ENCODE results near the gene PRSS48.
"Not testable (repeated sequence)": the region's sequence is repeated elsewhere in the genome, so short reads cannot be mapped to it uniquely, and the experiment has no call there.

The PRSS48 gene

GRCh38 chr4:151228189-151229119, 48.5 kb upstream of the PRSS48 start:
- Histone ChIP-seq H3F3A (ENCODE audit: insufficient read depth, low read length) (no peaks in the 10 kb centered on the region), H3K36me3 (replicated peaks; ENCODE audit: insufficient read depth, low read length) (no peaks in the 10 kb centered on the region), H3K9me3 (replicated peaks; ENCODE audit: insufficient read depth, low read length) (no peaks in the 10 kb centered on the region), H4K20me1 (ENCODE audit: insufficient read depth, low read length) (no peaks in the 10 kb centered on the region), H3K79me2 (ENCODE audit: low read length) (no peaks in the 10 kb centered on the region), H3K27me3 (replicated peaks; ENCODE audit: insufficient read depth, low read length) (no peaks in the 10 kb centered on the region), H2AFZ (ENCODE audit: low read length) (no peak overlapping the region), H3K27ac (ENCODE audit: low read length) (no peak overlapping the region), H3K4me3 (ENCODE audit: low read length) (no peak overlapping the region), H3K9ac (ENCODE audit: low read length) (no peak overlapping the region), H3K4me1 (ENCODE audit: low read length) (no peaks in the 10 kb centered on the region), H3K4me2 (ENCODE audit: low read depth, low read length) (no peak overlapping the region), H3K9me2 (replicated peaks; ENCODE audit: insufficient read depth, low read length) (no peaks in the 10 kb centered on the region)
- TF ChIP-seq CTCF (IDR thresholded peaks at IDR 0.05; ENCODE audit: low read length) (no peak), EZH2 (optimal IDR thresholded peaks at IDR 0.05; ENCODE audit: low read depth, low read length) (no peak), EZH2phosphoT487 (IDR thresholded peaks at IDR 0.05; ENCODE audit: low read length) (no peak)
- no peak for DNase-seq

DNA sequence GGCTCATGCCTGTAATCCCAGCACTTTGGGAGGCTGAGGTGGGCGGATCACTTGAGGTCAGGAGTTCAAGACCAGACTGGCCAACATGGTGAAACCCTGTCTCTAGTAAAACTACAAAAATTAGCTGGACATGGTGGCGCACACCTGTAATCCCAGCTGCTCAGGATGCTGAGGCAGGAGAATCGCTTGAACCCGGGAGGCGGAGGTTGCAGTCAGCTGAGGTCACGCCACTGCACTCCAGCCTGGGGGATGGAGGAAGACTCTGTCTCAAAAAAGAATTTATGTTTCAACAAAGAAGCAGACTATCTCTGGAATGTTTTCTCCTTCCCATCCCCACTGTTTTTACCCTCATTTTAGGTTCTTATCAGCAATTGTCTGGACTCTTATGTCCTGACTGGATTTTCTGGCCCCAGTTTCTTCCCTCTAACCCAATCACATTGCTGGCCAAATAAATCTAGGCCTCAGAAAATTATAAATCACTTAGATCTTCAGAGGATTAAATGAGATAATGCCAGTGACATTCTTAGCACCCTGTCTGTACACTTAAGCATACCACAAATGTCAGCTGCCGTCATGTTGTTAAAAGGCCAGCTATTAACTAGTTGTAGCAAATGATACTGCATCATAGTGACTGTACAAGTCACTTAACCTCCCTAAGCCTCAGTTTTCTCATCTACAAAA, 44.9 kb upstream of the PRSS48 start:
- H3K9me2 ChIP-seq (replicated peaks; ENCODE audit: insufficient read depth, low read length), result no peaks in the 10 kb centered on the region
- no peaks in the 10 kb centered on the region for H3K9me3 ChIP-seq (replicated peaks; ENCODE audit: insufficient read depth, low read length)
- no peak overlapping the region for H3K27ac ChIP-seq (ENCODE audit: low read length)
- H3K4me3 ChIP-seq (ENCODE audit: low read length), result no peak overlapping the region
- no peaks in the 10 kb centered on the region for H3K79me2 ChIP-seq (ENCODE audit: low read length)
- no peak overlapping the region for H3K4me2 ChIP-seq (ENCODE audit: low read depth, low read length)
- H3K4me1 ChIP-seq (ENCODE audit: low read length), result no peaks in the 10 kb centered on the region
- no peak overlapping the region for H2AFZ ChIP-seq (ENCODE audit: low read length)
- no peaks in the 10 kb centered on the region for H3K27me3 ChIP-seq (replicated peaks; ENCODE audit: insufficient read depth, low read length)
- no peak overlapping the region for H3K9ac ChIP-seq (ENCODE audit: low read length)
- H3K36me3 ChIP-seq (replicated peaks; ENCODE audit: insufficient read depth, low read length), result no peaks in the 10 kb centered on the region
- DNase-seq, result no peak
- H3F3A ChIP-seq (ENCODE audit: insufficient read depth, low read length), result no peaks in the 10 kb centered on the region
- TF ChIP-seq EZH2phosphoT487 (IDR thresholded peaks at IDR 0.05; ENCODE audit: low read length) (no peak), EZH2 (optimal IDR thresholded peaks at IDR 0.05; ENCODE audit: low read depth, low read length) (no peak), CTCF (IDR thresholded peaks at IDR 0.05; ENCODE audit: low read length) (no peak)
- H4K20me1 ChIP-seq (ENCODE audit: insufficient read depth, low read length), result no peaks in the 10 kb centered on the region

GRCh38 chr4:151233600-151233999, 43.4 kb upstream of the PRSS48 start:
- Histone ChIP-seq H3K27ac (ENCODE audit: low read length) (no peak overlapping the region), H3K9me2 (replicated peaks; ENCODE audit: insufficient read depth, low read length) (no peaks in the 10 kb centered on the region), H3K27me3 (replicated peaks; ENCODE audit: insufficient read depth, low read length) (no peaks in the 10 kb centered on the region), H3K36me3 (replicated peaks; ENCODE audit: insufficient read depth, low read length) (no peaks in the 10 kb centered on the region), H4K20me1 (ENCODE audit: insufficient read depth, low read length) (no peaks in the 10 kb centered on the region), H3K79me2 (ENCODE audit: low read length) (no peaks in the 10 kb centered on the region), H3K9me3 (replicated peaks; ENCODE audit: insufficient read depth, low read length) (no peaks in the 10 kb centered on the region), H2AFZ (ENCODE audit: low read length) (no peak overlapping the region), H3K4me1 (ENCODE audit: low read length) (no peaks in the 10 kb centered on the region), H3K4me3 (ENCODE audit: low read length) (no peak overlapping the region), H3K4me2 (ENCODE audit: low read depth, low read length) (no peak overlapping the region), H3K9ac (ENCODE audit: low read length) (no peak overlapping the region), H3F3A (ENCODE audit: insufficient read depth, low read length) (no peaks in the 10 kb centered on the region)
- DNase-seq, result no peak
- TF ChIP-seq EZH2 (optimal IDR thresholded peaks at IDR 0.05; ENCODE audit: low read depth, low read length) (no peak), CTCF (IDR thresholded peaks at IDR 0.05; ENCODE audit: low read length) (no peak), EZH2phosphoT487 (IDR thresholded peaks at IDR 0.05; ENCODE audit: low read length) (no peak)

- not testable (repeated sequence) for H3K36me3 ChIP-seq (replicated peaks; ENCODE audit: insufficient read depth, low read length); H2AFZ ChIP-seq (ENCODE audit: low read length); H3K9me2 ChIP-seq (replicated peaks; ENCODE audit: insufficient read depth, low read length); H3K27me3 ChIP-seq (replicated peaks; ENCODE audit: insufficient read depth, low read length); H3F3A ChIP-seq (ENCODE audit: insufficient read depth, low read length); H3K4me1 ChIP-seq (ENCODE audit: low read length); DNase-seq; H4K20me1 ChIP-seq (ENCODE audit: insufficient read depth, low read length); H3K9me3 ChIP-seq (replicated peaks; ENCODE audit: insufficient read depth, low read length); H3K4me2 ChIP-seq (ENCODE audit: low read depth, low read length); H3K9ac ChIP-seq (ENCODE audit: low read length); H3K4me3 ChIP-seq (ENCODE audit: low read length); H3K79me2 ChIP-seq (ENCODE audit: low read length); H3K27ac ChIP-seq (ENCODE audit: low read length)
Observed at GRCh38 chr4:151235373-151235772, 41.6 kb upstream of the PRSS48 start.

Data from MM.1S (cell line).